NCI-H187 treated with DMSO at 0.1 percent for 48 hours (cell line): Measurements from ENCODE around the gene UBE2E2.
"Not testable (repeated sequence)": the region's sequence is repeated elsewhere in the genome, so short reads cannot be mapped to it uniquely, and the experiment has no call there.

Source experiments
- DNase-seq: peaks from one replicate; lab custom pipeline; 2025; lab: John Stamatoyannopoulos, UW

Gene UBE2E2

DNA sequence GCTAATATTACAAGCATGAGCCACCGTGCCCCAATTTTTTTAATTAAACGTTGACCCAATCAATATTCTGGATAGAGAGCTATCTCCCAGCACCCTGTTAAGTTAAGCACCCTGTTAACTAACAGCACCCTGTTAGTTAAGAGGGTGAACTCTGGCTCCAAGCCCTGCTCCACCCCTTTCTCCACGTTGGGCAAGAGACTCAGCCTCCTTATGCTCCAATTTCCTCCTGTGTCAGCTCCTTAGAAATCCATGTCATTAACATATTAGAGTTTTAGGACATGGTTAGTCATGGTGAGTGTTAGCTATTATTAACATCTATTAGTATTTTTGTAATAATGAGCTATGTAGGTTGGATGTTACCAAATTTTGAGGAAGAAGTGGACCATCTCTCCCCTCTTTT is 385.4 kb downstream of the UBE2E2 start:
- DNase-seq = no peak

DNA sequence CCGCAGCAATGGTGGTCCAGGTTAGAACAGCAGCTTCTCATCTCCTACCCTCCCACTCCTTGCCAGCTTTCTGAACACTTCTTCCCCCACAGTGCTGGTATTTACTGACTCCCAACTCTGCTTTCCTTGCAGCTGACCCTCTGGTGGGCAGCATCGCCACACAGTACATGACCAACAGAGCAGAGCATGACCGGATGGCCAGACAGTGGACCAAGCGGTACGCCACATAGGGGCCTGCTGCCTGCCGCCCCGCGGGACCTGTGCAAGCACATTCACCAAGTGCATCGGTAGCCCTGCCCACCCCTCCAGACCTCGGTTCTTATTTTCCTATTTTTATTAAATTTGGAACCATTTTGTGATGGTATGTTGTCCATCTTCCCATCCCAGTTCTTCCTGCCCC is 386.5 kb downstream of the UBE2E2 start:
- DNase-seq = no peak

DNA sequence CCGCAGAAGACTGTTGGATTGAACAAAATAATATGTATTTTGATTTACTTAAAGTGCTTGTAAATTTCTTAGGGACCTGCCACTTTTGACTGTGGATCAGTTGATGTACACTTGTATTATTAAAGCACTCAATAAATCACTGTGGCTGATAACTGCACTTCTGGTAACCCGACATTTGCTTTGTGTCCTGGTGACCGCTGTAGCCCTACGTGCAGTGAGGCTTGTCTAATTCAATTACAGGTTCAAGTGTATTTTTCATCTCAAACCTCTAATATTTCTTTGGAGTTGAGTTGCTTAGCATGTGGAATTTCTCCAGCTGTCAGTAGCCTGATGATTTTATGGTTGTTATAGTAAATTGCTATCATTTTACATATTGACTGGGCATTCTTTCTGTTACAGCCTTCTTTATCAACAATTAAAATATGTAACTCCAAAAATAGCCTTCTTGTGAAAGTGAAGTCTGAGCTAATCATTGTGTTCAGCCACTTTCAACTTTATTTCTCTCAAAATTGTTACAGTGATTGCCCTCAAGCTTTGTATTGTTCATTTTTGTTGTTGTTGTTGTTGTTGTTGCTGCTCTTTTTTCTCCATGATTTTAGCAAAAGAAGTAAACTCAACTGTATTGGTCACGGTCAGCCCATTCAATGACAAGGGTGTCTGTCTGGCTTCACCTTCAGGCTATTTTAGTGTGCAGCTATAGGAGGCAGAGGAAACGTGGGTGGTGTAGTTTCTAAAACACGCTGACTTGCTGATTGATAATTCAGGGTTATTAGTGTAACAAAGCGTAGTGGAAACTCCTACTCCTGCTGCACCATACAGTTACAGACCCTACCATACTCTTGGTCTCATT is 387.5 kb downstream of the UBE2E2 start:
- no peak for DNase-seq

DNA sequence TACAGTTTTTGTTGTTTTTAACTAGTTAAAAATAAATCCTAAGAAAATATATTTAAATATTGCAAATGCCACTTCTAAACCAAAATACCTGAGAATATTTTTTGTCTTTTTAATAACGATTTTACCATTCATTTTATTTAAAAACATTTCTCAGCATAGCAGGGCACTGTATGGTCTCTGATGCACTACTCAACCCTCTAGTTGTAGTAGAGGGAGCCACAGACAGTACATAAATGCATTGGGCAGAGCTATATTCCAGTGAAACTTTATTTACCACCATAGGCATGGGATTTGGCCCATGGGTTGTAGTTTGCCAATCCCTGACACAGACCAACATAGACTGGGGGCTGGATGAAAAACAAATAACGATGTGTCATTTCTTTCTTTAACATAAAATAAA is 388.2 kb downstream of the UBE2E2 start:
- no peak for DNase-seq

DNA sequence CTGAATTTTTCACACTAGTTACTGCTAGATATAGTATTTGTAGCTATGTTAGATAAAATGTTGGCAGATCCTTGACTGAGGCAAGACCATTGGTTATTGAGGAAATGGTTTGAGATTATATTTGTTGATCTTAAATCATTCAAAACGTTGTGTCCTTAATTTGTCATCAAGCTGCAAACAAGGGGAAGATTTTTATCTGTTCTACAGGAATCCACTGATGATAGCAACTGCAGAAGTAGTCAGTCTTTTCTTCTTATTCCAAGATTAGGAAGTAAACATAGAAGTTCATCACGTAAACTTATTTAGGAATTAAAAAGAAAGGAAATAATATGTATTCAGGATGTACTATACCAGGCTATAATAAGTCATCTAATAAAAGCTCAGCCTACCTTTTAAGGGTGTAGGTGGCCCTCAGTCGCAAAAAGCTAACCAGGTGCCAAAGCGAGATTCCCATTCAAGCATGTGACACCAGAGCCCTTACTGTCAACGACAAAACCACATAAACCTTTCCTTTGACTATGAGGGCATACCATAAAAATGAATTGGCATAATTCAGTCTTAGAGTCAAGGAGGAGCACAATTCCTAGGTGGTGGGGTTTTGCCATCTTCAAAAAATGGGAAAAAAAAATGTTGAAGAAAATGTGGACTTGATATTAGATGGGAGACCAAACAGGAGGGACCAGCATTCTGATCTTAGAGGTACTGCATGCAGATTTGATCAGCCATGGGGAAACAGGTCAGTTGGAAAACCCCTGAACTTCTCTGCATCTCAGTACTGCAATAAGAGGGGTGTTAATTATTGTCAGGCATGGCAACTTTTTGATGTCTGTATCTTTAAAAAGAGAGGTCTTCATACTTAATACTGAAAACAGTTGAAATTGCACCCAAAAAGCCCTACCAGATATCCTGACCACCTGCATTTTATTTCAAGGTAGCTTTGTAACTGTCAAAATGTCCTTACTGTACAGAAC is 390.1 kb downstream of the UBE2E2 start:
- DNase-seq = no peak

DNA sequence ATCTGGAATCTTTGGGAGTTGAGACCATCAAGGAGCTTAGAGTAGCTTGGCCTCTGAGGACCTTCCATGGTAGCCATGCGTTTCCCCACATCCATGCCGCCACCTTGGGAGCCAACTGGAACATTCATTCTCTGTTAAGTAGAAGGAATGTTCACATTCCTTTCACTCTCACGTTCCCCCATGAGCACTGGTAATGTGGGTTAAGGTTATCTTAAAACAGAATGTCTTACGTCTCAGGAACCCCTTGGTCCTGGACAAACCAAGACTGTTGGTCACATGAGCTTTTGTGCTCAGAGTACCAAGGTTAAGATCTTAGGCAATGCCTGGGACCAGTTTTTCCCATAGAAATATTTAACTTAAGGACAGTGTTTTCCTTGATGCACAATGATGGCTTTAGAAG is 390.9 kb downstream of the UBE2E2 start:
- no peak for DNase-seq

DNA sequence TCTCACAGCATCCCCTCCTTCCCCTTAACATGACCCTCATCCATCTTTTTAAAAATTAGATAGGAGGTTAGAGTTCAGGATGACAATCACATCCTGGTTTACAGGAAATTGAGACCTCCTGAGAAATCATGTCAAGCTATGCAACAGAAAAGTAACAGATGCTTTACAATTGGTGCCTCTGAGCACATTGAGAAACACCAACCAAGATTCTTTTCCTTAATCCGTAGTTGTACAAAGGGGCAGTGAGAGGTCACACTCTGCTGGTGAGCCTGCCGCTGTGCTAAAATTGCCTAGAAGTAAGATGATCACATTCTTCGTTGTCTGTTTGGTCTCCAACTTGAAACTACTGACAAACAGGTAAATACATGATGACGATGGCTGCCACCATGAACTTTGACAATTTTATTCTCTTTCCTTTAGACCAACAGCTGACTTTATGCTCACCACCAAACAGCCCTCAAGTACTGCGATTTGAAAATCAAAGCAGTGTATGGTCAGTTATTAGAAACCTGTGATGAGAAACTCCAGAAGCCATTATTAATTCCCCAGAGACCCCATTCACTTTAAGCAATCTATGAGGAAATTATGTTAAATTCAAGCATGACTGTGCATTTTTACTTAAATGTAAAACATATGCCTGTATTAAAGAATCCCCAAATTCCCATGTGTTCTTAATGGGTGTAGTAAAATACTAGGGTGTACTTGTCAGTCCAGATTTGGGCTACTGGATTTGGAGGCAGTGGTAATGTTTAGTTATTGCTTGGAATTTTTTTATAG is 392.0 kb downstream of the UBE2E2 start:
- DNase-seq = no peak

DNA sequence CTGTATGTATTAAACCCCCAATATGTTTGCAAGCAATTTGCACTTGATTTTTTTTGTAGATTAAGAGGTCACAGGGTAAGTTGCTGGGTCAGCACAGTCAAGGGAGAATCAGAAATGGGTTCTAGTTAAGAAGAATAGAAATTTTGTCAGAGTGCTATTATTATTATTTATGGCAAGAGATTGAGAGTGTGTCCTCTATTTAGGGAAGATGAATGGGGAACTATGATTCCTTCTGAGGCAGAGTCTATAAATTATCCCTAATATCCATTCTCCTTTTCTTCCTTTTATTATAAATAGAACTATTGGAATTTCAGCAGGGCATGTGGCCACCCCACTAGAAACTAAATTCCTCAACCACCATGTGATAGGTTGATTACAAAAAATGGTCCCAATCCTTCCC is 392.7 kb downstream of the UBE2E2 start:
- no peak for DNase-seq

DNA sequence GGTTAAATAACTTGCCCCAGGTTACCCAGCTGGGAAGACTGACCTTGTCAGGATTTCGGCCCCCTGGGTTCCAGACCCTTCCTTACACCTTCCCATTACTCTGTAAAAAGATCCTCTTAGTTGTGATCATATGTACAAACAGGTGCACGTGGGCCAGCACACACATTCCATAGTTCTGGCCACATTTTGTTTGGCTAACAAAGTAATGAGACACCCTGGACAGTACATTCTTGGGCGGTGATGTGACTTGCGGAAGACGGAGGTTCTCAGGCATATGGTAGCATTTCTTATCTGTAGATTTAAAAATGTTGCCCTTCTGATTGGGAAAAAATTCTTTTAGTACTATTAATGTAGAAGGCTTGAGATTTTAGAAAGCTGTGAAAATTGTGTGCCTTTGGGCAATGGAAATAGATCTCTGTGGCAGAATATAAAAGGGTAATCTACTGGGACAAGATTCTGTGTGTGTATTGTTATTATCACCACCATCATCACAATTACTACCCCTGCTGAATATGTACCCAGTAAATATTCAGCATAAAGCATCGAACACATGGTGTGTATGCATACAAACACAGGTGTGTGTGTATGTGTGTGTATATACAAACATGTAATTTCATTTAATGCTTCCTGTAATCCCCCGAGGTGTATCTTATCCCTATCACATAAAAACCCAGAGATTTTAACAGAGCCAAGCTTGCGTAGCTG is 397.2 kb downstream of the UBE2E2 start:
- DNase-seq = no peak

DNA sequence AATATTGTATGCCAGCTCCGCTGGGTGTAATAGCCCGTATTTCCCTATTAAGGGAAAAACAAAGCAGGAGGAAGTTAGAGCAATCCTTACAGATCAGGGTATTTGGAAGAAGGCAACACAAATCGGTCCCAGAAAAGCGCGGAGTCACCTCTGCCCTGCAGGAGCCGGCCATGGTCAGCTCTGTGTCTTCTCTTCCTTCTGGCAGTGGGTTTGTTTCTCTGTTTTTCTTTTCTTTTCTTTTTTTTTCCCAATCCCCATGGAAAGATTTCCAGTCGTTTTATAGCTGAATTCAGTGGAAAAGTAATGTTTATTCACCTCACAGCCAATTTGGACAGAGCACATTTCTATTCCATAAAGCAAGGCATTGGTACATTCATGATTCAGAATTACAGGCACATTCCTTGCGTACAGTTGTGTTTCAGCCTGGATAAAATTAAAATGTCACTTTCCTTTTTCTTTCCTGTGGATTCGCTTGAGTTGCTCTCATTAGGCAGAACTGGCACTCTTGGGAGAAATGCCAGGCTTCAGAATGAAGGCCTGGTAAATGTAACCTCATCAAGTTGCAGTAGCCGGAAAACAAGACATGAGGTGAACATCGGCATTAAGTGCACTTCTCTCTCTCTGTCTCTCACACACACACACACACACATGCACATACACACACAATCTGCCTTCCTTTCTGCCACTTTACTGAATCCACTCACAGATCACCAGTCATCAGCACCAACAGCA is 398.1 kb downstream of the UBE2E2 start:
- no peak for DNase-seq

DNA sequence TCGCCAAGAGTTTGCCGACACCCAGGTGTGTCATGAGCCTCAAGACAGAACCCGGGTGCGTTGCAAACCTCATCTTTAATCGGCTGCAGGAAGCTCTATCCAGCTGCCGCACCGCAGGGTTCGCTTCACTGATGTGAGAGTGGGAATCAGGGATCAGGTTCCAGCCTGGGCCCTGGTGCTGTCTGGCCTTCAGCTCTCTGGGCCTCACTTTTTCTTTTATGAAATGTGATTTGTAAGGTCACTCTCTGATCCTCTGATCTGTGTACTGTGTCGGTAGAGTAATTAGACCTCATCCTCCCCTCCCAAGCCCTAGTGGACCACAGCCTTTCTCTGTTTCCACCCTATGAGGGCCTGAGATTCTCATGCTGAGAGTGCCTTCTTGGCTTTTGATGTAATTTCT is 399.8 kb downstream of the UBE2E2 start:
- DNase-seq = no peak

DNA sequence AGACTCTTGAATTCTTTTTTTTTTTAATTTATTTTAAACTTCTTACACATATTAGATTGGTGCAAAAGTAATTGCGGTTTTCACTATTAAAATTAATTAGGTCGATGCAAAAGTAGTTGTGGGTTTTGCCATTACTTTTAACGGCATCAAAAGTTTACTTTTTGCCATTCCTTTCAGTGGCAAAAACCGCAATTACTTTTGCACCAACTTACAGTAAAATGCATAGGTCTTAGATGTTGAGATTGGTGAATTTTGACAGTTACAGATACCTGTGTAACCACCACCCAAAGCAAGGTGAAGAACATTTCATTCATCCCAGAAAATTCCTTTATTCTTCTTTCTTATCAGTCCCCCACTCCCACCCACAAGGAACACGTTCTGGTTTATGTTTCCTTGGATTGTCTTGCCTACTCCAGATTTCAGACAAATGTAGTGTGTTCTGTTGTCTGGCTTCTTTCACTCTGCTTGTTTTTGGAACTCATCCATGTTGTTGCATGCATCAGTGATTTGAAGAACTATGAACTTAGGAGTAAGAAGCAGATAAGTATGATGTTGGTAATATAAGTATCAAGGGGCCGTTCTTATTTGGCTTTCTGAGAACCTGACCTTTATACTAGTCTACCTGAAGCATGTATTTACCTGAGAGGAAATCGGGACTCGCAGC is 404.2 kb downstream of the UBE2E2 start:
- DNase-seq = no peak

DNA sequence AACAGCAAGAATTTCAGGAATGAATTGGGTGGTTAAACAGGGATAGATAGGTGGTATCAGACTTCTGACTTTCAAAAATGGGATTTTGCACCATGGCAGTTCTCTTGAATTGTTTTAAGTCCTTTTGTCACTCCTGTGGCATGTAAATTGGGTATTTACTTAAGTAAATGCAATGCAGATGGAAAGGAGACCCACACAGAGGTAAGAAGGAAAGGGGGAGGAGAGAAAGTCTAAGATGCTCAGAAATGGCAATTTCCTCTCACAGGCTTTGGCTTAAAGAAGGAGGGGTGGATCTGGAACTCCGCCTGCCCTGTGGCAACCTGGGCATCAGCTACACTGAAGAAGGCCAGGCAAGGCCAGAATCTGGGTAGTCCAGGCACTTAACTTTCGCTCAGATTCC is 405.5 kb downstream of the UBE2E2 start:
- no peak for DNase-seq

DNA sequence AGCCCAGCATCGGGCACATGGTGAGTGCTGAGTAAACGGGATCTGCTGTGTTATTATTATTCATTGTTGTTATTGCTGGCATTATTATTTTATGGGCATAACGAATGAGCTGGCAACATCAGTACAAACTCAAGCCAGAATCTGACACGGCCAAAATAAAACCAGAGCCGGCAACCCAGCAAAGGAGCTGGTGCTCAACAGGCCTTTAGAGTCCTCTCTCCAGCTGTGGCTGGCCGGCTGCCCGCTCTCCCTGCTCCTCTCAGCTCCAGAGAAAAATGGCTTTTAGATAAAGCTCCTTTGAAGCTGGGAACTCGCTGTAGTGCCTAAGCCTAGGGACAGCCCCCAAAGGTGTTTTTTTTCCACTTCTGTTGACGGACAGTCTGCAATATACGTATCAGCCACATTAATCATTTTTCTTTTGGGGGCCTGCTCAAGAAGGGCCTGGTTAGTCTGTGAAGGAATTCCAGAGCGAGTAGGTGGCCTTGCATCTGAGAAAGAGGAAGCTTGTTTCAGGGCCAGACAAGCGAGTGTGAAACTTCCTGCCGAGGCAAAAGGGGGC is 408.7 kb downstream of the UBE2E2 start:
- no peak for DNase-seq

DNA sequence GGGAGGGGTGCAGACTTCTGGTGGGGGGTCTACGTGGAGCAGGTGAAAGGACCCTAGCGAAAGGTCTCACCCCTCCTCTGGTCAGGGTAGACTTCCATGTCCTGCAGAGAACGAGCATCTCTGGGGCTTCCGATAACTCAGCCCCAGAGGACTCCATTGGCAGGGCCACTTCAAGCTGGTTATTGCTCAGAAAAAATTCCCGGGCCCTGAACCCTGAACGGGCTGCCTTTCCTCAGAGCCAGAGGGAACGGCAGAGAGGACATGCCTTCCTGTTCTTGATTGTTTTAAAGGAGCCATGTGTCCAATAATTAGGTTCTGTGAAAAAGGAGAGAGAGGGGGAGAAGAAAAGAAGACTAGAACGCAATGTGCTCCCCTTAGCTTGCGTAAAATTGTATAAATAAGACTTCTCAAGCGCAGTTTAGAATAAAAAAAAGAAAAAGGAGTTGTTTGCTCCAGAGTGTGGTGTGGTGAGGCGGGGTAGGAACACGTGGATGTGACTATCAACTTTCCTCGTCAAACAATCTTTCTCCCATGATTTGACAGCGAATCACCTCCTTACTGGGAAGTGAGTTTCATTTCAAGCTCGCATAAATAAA is 409.3 kb downstream of the UBE2E2 start:
- DNase-seq = no peak

DNA sequence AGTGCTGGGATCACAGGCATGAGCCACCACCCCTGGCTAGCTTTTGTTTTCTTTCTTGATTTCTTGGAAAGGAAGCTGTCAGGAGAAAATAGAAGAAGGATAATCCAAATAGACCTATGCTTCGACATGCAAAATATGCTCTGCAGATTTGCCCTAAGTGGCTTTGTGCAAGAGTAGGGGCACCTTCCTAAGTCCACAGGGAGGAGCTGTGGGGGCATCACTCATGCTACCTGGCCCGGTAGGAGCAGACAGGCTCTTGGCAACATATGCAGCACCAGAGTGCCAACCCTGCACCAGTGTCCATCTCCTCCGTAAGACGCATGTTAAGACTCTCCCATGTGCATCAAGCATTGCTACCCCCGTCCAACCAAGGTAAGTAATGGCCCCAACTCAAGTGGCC is 411.9 kb downstream of the UBE2E2 start:
- DNase-seq = no peak

DNA sequence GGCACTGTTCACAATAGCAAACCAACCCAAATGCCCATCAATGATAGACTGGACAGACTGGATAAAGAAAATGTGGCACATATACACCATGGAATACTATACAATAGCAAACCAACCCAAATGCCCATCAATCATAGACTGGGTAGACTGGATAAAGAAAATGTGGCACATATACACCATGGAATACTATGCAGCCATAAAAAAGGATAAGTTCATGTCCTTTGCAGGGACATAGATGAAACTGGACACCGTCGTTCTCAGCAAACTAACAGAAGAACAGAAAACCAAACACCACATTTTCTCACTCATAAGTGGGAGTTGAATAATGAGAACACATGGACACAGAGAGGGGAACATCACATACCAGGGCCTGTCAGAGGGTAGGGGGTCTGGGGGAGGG is 415.3 kb downstream of the UBE2E2 start:
- DNase-seq = not testable (repeated sequence)

DNA sequence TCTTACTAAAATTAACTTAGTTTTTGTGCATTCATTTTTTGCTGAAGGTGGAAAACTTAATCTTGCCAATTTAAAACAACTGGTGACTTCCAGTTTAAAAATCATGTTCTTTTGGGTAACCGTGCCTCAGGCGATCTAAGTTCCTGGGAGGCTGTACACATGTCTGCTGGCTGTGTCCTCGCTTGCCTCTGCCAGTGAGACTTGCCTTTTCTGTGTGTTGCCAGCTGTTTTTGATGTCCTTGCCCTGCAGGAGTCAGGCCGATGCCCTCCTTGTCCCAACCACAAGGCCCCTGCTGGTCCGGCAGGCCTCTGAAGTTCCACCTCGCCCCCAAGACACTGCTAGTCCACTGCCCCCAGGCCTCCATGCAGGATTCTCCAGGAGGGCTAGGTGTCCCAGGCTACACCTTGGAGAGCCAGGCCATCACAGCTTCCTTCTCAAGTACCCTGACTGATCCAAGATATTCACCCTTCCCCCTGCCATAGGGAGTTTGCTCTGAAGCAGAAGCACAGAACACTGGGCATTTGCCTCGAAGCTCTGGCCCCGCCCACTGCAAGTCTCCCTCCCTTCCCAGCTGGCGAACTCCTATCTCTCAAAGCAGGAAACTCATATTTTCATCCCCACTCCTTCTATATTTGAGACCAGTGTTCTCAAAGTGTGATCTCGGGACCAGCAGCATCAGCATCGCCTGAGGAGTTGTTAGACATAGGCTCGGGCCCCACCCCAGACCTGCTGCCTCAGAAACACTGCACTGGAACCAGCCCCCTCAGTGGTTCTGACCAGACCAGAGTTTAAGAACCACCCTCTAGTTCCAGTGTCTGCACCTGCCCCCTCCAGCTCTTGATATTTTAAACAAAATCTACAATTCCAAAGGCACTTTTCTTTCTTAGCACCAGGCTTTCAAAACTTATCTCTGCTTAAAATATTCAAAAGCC is 416.8 kb downstream of the UBE2E2 start:
- DNase-seq = no peak

DNA sequence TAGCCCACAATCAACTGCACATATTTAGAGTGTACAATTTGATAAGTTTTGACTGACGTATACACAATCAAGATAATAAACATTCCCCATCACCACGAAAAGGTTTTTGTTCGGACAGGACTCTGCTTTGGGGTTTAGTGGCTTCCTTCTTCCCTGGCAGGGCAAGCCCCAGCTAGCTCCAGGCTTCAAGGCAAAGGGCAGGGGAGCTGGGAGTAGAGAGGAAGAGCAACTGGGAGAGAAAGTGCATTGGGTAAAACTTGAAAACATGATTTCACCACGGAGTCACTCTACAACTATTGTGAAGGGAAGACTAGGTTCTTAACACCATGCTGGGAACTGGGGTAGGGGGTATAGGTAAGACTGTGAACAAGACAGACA is 417.5 kb downstream of the UBE2E2 start:
- DNase-seq = no peak
